GM18499 (cell line): Measurements from ENCODE around the gene ARHGAP42.
A peak's percentile ranks its signal among the peaks of the same experiment; 100 is the strongest.

ENCODE experiments used
- ATAC-seq: cut with Tn5 transposase; IDR thresholded peaks from one replicate; pipeline ENCODE4 v1.9.1; 2021; ENCODE audit warnings: moderate number of reproducible peaks; ENCODE audit not compliant: insufficient read depth, unreplicated experiment

The ARHGAP42 gene

DNA sequence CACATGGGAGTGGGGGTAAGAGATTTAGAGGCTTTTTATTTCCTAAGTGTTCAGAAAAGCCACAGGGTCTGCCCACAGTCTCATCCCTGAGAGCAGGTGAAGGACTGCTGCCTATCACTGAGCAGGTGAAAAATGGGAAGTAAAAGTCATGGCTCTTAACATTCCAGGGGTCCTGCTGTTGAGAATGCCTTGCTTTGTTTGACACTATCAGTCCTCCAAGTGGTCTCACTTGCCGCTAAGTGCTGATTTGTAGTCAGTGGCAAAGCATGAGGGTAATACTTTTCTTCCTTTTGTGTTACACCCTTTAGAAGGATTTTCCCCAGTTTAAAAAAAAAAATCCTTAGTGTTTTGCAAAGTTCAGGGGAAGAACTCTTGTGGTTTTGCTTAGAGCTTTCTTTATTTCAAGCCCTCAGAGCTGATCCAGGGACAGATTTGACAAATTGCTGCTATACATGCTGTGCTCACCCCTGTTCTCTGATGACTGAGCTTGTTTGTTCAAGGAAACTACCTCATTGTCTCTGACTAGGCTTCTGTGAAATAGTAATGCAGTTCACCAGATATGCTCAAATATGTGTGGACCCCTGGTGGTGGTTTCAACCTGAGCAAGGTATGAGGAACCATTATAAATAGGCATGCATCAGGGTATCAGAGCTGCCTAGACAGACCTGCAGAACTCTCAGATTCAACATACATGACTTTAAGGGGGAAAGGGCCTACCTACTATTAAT, 141.0 kb downstream of the ARHGAP42 start:
- peak; percentile 74 for ATAC-seq

GRCh38 chr11:100830274-100830673, 143.2 kb downstream of the ARHGAP42 start:
- no peak for ATAC-seq

- no peak for ATAC-seq
Measured at GRCh38 chr11:100830978-100831732, 144.1 kb downstream of the ARHGAP42 start.

- ATAC-seq, result no peak
Measured at GRCh38 chr11:100831929-100832494, 144.9 kb downstream of the ARHGAP42 start.

- ATAC-seq, result no peak
Measured at GRCh38 chr11:100832829-100833228, 145.7 kb downstream of the ARHGAP42 start.

- ATAC-seq, result no peak
Measured at GRCh38 chr11:100833276-100833675, 146.2 kb downstream of the ARHGAP42 start.

DNA sequence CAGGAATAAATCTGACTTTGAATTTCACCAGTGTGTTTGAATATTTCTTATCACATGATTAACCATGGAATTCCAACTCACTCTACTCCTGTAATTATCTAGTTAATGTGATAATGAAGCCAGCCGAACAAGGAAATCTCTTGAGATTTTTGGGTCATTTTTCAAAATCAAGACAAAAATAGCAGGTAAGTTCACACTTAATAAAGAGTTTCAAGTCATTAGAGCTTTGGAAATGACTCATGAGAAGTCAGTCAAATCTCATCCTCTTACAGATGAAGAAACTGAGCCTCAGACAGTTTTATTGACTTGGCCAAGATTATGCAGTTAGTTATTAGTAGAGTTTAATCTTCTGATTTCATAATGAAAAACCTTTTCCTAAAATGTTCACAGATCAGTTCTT, 148.8 kb downstream of the ARHGAP42 start:
- no peak for ATAC-seq

- no peak for ATAC-seq
Measured at GRCh38 chr11:100837311-100837710, 150.2 kb downstream of the ARHGAP42 start.

DNA sequence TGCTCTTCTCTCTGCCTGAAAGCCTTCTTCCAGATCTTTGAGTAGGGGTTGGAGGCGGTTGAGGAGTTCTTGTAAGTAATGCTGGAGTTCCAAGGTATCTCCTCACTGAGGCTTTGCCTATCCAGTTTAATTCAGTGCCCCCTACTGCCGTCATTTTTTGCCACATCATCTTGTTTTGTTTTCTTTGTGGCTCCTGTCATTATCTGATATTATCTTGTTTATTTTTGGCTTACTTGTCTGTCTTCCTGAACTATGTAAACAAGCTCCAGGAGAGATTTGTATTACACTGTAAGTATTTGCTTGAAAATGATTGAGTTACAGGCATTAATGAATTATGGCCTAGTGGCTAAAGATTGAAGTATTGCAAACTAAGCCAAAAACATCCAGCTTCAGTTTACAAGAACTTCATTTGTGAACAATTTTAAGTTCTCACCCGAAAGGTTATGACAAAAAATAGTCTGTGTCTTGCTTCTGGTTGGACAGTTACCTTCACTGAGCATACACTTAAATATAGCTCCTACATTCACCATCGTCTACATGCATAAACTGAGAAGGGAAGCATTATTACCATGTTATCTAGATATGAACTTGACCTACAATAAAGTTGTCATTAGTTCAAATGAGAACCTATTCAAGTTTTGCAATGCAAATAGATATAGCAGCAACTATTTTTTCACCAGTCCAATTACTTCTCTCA, 154.8 kb downstream of the ARHGAP42 start:
- ATAC-seq, result no peak

- ATAC-seq, result no peak
Measured at GRCh38 chr11:100847696-100848216, 160.7 kb downstream of the ARHGAP42 start.

DNA sequence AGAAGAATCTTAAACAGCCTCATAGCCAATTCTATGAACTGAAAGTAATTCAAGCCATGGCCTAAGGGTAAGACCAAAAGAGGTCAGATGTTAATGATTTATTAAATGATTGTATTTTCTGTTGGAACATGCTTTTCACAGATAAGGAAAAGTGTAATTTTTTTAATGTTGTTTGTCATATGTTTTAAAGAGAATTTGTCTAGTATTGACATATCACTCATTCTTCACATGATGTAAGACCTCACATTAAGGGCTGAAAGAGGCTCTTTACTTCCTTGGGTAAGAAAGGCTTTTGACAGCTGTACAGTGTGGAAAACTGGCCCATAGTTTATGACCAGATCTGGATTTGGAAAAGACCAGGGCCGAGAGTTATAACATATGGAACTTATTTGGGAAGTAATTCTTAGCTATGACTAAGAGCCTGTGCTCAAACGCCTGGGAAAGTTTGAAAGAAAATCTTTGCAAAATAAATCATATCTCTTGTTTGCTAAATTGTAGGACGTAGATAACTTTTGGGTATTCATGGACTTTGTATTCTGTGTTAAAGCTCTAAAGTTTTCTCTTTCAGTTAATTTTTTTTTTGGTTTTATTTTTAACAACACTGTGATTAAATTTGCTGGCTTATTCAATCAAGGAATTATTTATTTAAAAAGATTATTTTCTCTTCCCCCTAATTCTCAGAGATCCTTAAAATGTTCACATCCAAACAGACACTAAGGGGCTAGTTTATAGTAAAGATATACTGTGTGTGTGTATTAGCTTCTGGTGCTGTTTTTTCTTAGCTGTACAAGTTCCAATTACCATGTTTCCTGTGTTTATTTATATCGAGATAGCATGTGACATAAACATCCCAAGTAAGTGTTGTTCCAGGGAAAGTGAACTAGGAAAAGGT, 162.2 kb downstream of the ARHGAP42 start:
- ATAC-seq, result no peak

GRCh38 chr11:100849901-100850235, 162.8 kb downstream of the ARHGAP42 start:
- ATAC-seq, result no peak

GRCh38 chr11:100851147-100851546, 164.1 kb downstream of the ARHGAP42 start:
- ATAC-seq, result no peak

DNA sequence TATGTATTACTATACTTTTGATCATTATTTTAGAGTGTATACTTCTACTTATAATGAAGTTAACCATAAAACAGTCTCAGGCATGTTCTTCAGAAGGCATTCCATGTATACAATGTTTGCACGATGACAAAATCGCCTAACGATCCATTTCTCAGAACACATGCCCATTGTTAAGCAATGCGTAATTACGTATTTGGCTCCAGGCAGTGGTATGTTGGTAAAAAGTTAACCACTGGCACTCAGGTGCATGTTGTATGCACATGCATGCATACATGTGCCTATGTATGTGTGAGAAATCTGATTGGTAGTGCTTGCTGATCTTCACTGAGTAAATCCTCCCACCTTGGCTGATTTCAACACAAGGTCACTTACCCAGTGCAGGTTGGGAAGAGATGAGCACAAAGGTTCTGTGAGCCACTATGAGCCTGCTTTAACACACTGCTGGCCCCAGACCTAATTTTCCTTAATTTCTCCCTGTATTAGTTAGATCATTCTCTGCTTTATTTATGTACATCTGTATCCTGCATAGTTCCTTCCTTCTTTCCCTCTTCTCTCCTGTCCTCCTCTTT, 164.6 kb downstream of the ARHGAP42 start:
- no peak for ATAC-seq

GRCh38 chr11:100855466-100856067, 168.5 kb downstream of the ARHGAP42 start:
- no peak for ATAC-seq

- ATAC-seq, result no peak
Measured at GRCh38 chr11:100857236-100858005, 170.3 kb downstream of the ARHGAP42 start.

DNA sequence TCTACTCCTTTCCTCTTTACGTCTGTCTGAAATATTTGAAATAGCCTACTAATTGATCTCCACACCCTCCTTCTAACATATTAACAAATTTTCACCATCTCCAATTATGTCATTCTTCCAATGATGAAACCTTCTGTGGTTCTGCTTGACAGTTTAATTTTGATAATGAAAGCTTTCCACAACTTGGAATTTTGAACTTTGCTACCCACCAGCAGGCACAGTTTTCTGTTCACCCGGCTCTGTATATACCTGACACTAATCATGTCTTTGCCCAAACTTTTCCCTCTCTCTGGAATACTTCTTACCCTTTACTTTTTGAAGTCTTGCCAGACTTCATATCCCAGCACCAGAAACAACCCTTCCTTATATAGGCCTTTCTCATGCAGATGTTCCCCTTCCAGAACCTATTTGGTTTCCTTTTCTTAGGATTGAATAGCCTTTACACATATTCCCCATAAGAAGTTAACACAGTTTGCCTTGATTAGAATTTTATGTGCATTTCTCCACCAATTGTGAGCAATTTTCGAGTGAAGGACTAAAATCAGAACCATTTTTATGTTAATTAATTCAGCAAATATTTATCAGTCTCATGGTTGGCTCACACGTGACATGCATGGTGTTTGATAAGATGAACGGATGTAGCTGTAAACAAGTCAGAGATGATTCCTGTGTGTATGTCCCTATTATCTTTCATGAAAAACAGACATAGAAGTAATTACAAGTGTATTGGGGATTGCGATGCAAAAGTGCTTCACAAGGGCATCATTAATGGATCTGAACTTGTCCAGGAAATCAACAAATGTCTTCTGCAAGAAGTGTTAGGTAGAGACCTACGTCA, 173.4 kb downstream of the ARHGAP42 start:
- ATAC-seq, result no peak
